GM21423 (cell line): ENCODE data around the gene CIAO2A.
"Not testable (repeated sequence)": the region's sequence is repeated elsewhere in the genome, so short reads cannot be mapped to it uniquely, and the experiment has no call there.

Experiments used
- ATAC-seq: cut with Tn5 transposase; IDR thresholded peaks from one replicate; pipeline ENCODE4 v1.9.1; 2021; ENCODE audit warnings: mild to moderate bottlenecking, moderate library complexity; ENCODE audit not compliant: unreplicated experiment

CIAO2A gene

GRCh38 chr15:64072812-64073211 is 20.8 kb downstream of the CIAO2A start:
- no peak for ATAC-seq

GRCh38 chr15:64071931-64072765 is 21.5 kb downstream of the CIAO2A start:
- ATAC-seq, result no peak

GRCh38 chr15:64070965-64071851 is 22.4 kb downstream of the CIAO2A start:
- ATAC-seq, result no peak

- ATAC-seq, result no peak
Measured at GRCh38 chr15:64070106-64070505, 23.5 kb downstream of the CIAO2A start.

GRCh38 chr15:64068133-64068532 is 25.5 kb downstream of the CIAO2A start:
- no peak for ATAC-seq

DNA sequence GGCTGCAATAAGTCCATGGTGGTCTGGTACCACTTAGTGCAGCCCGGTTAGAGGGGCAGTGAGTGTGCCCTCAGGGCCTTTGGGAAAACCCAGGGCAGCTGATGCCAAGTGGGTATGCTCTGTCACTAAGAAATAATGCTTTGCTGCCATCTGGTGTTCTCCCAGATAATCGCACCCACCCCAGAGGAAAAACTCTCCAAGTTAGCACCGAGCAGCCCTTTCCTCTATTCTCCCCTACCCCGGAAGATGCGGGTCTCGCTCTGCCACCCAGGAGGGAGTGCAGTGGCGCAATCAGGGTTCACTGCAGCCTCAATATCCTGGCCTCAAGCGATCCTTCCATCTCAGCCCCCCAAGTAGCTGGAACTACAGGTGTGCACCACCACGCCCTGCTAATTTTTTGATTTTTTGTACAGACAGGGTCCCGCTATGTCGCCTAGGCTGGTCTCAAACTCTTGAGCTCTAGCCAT is 26.0 kb downstream of the CIAO2A start:
- peak; percentile 58 for ATAC-seq

- ATAC-seq, result no peak
Measured at GRCh38 chr15:64066451-64066850, 27.2 kb downstream of the CIAO2A start.

DNA sequence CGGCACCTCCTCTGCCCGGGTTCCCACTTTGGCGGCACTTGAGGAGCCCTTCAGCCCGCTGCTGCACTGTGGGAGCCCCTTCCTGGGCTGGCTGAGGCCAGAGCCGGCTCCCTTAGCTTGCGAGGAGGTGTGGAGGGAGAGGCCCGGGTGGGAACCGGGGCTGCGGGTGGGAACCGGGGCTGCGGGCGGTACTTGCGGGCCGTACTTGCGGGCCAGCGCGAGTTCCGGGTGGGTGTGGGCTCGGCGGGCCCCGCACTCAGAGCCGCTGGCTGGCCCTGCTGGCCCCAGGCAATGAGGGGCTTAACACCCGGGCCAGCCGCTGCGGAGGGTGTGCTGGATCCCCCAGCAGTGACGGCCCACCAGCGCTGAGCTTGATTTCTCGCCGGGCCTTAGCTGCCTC is 32.9 kb downstream of the CIAO2A start:
- no peak for ATAC-seq

DNA sequence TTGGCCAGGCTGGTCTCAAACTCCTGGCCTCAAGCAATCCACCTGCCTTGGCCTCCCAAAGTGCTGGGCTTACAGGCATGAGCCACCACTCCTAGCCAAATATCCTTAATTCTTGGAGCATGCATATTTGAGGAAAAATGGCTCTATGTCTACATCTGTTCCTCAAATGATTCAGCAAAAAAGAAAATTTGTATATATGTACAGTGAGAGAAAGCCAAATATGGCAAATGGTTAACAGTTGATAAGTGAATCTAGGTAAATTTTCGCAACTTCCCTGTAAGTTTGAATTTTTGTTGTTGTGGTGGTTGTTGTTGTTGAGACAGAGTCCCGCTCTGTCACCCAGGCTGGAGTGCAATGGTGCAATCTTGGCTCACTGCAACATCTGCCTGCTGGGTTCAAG is 34.5 kb downstream of the CIAO2A start:
- not testable (repeated sequence) for ATAC-seq

GRCh38 chr15:64058279-64058678 is 35.4 kb downstream of the CIAO2A start:
- no peak for ATAC-seq

DNA sequence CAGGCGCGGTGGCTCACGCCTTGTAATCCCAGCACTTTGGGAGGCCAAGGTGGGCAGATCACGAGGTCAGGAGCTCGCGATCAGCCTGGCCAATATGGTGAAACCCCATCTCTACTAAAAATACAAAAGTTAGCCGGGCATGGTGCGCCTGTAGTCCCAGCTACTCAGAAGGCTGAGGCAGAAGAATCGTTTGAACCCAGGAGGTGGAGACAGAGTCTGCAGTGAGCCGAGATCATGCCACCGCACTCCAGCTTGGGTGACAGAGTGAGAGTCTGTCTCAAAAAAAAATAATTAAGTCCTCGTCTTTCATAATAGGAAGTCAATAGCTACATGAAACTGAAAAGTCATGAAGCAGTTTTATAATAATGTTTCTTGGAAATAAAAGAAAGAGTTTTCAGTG is 40.0 kb downstream of the CIAO2A start:
- ATAC-seq, result not testable (repeated sequence)

DNA sequence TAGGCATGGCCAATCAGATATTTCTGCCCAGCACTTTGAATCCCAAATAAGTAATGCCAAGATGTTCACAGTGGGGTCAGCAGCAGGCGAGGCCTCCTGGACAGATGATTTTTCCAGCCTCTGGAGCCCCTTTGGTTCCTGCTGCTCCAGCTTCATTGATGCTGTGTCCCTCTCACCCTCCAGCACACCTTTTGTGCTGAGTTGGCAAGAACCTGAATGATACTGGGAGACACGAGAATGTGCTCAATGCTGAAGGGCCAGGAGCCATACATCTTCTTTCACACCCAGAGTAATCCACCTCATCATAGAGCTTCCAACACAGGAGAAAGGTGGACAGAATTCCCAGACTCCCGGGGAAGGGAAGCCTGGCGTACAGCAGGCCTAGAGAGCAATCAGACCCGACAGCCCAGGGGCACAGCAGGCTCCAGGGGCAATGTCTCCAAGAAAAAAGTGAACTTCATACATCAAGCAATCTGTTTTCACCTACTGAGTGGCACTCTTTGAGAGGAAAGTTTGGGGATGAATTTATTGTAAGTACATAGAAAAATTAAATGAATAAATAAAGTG is 40.6 kb downstream of the CIAO2A start:
- no peak for ATAC-seq

- no peak for ATAC-seq
Measured at GRCh38 chr15:64051407-64052259, 42.0 kb downstream of the CIAO2A start.

- ATAC-seq, result no peak
Measured at GRCh38 chr15:64051093-64051402, 42.6 kb downstream of the CIAO2A start.

DNA sequence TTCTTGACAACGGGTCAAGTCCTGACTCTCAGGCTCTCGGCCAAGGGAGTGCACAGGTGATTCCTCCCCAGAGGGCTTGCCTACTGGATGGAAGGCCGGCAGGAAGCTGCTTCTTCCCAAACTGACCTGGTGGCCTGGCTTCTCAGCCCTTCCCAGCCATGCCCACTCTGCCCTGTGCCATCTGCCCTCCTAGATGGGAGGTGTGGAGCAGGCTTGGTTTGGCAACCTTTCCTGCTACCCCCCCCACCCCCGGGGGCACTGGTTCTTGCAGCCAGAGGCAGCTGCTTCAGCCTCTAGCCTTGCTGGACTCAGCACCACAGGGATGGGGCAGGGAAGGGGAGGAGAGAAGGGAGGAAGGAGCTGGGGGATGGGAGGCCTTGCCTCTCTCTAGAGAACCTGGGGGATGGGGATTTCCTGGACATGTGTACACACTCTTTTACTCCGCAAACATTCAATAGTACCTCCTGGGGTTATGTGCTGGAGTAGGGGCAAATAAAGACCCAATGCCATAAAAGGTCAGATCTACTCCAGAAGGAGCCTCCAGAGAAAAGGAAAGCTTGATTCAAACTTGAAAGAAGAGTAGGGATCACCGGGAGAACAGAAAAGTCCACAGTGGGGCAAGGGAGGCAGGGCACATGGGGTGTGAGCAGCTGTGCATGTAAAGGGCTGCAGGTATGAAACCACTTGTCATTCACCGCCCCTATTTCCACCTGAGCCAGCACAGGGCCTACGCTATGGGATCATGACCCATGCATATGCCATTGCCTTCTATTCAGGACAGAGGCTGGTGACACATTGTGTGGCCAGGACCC is 43.2 kb downstream of the CIAO2A start:
- no peak for ATAC-seq

DNA sequence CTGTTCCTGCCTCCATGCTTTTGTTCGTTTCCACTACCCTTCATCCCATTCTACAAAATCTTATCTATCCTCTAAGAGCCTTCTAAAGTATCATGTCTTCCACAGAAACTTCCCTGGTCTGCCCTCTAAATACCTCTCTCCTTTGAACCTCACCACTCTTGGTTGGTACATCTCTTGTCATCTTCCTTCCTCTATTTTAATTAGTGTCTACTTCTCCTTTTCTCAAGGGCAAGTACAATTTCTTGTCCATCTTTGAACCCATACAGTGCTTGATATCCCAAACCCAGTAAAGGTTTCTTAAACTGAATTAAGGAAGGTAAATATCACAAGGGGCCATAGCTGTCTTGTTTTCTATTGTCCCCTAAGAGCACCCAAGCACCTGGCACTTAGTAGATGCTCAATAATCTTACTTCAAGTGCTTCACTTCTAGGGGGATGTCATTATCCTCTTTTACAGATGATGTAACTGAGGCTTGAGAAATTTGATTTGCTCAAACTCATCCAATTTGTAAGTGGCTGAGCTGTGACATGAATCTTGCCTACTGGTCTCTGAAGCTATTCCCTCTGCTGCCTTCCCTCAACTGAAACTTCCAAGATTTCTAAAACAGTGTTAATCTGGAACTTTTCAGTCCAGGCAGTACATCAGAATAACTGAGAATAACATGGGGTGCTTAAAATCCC is 44.7 kb downstream of the CIAO2A start:
- no peak for ATAC-seq

- ATAC-seq, result no peak
Measured at GRCh38 chr15:64046421-64047153, 47.1 kb downstream of the CIAO2A start, which contains the start of gene DAPK2. Gene DAPK2, minus strand, starts transcription at chr15:64046485. Its CDS starts 6,224 bp downstream, at chr15:64040261.

DNA sequence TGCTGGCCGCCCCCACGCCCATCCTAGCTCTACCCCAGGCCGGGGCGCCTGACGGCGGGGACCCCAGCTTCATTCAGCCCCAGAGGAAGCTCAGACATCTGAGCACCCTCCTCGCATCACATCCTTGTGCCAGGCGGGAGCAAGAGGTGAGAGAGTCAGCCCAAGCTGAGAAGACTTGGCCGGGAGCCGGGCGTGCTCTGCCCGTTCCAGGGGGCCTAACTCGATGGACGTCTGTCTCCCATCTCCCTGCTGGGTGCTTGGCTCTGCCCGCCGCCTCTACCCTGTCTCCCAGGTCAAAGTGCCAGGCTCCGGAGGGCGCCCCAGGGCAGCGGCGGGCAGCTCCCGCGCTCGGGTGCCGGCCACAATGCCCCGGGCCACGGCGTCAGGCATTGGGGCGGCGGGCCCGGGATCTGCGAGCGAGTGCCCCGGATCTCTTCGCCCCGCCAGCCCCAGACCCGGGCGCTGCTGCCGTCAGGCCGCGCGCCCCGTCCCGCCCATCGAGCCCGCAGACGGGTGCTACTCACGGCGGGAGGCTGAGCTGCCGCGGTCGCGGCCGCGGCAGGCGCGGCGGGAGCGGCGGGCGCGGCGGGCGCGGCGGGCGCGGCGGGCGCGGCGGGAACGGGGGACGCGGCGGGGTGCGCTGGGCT is 47.7 kb downstream of the CIAO2A start:
- no peak for ATAC-seq
